Activated CD4-positive, alpha-beta T cell treated with anti-CD3 and anti-CD28 coated beads, Interleukin-2, amount 10 ng/mL, durations not matched to agents 24 days and 14 days (primary cell): ENCODE measurements around the gene FHOD3. TPM values are rescaled to one million over a fixed set of nuclear protein-coding genes. Genes with fewer than 3 reads are reported as not detected.

Experiments
- DNase-seq: peaks from one replicate; pipeline ENCODE4 v3.0.0; 2022
- H3K27ac Mint-ChIP-seq: one replicate; pipeline ENCODE4 v1.8.0; 2022; ENCODE audit warnings: mild to moderate bottlenecking, mixed read lengths
- H3K27me3 Mint-ChIP-seq: one replicate; pipeline ENCODE4 v1.8.0; 2022; ENCODE audit warnings: mixed read lengths
- H3K36me3 Mint-ChIP-seq: one replicate; pipeline ENCODE4 v1.8.0; 2022; ENCODE audit warnings: low read depth, mild to moderate bottlenecking, mixed read lengths
- H3K4me1 Mint-ChIP-seq: one replicate; pipeline ENCODE4 v1.8.0; 2021; ENCODE audit warnings: mixed read lengths
- H3K4me3 Mint-ChIP-seq: one replicate; pipeline ENCODE4 v1.8.0; 2022; ENCODE audit warnings: mild to moderate bottlenecking, moderate library complexity, mixed read lengths
- H3K9me3 Mint-ChIP-seq: one replicate; pipeline ENCODE4 v1.8.0; 2021; ENCODE audit warnings: mixed read lengths
- intact Hi-C: fragments of 100-400 bp; cut with micrococcal nuclease; formaldehyde crosslinking; loops from one replicate; pipeline ENCODE4 v1.15.1; 2023
- total RNA-seq: library from RNA; stranded (reverse); gene quantifications from 2 replicates; pipeline ENCODE4 v1.2.3, GENCODE V29; 2022

The FHOD3 gene
- total RNA-seq, 1 donor from 2014 or later = not detected

DNA sequence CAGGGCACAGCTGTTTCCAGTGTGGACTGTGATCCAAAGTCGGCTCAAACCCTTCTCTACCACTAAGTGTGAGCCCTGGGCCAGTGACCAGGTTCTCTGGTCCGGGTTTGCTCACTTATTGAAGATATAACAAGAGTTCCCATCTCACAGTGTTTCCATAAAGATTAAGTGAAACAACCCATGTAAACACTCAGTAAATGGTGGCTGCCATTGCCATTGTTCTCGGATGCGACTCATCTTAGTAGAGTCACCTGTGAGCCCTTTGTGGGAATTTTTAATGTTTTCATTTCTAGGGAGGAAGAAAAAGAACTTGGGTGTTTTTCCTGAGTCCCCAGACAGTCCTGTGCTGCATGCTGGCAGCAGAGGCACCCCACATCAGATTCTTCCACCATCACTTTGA is 477.9 kb downstream of the FHOD3 start:
- Mint-ChIP-seq H3K4me1 (peaks cover 10% of the 10 kb centered on the region), H3K9me3 (no peaks in the 10 kb centered on the region), H3K4me3 (no peak overlapping the region), H3K27ac (no peak overlapping the region), H3K27me3 (no peaks in the 10 kb centered on the region), H3K36me3 (peaks cover 8% of the 10 kb centered on the region)
- intact Hi-C loops = no loop called here
- DNase-seq = no peak

DNA sequence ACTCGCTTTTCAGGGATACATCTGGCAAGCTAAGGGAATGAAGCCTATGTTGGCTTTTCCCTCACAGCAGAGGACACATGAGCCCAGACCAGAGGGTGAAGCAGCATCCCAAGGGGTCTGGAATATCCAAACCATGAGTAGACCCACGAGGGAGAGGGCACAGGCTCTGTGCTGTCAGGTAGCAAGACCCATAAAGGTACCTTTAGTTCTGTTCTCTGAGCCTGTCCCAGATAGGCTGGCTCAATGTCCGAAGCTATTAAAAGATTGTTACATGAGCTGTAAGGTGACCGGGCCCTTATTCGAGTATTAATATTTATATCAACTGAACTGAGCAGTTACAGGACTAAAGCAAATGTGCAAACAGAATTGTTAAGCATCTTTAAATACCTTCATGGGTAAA is 479.1 kb downstream of the FHOD3 start:
- Mint-ChIP-seq H3K27ac (no peak overlapping the region), H3K4me3 (no peak overlapping the region), H3K9me3 (no peaks in the 10 kb centered on the region), H3K27me3 (no peaks in the 10 kb centered on the region), H3K36me3 (peaks cover 11% of the 10 kb centered on the region), H3K4me1 (peaks cover 2% of the 10 kb centered on the region)
- intact Hi-C loops = no loop called here
- no peak for DNase-seq

DNA sequence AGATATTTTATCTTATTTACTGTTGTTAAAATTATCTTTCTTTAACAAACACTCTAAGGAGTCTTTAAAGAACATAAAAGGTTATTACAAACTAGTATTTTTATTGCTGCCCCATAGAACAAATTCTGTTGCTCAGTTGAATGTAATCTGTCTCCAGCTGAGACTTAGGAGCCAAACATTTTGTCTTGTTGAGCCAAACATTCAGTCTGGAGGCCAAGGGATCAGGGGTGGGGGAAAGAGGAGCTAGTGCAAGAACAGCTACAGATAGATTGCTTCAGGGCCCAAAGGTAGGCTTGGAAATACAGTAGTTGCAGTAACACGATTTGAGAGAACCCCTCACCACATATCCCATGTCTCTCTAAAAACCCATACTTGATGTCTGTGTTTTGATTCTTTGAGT is 480.1 kb downstream of the FHOD3 start:
- H3K27me3 Mint-ChIP-seq = no peaks in the 10 kb centered on the region
- no peaks in the 10 kb centered on the region for H3K9me3 Mint-ChIP-seq
- intact Hi-C loops = no loop called here
- H3K27ac Mint-ChIP-seq = no peak overlapping the region
- peaks cover 11% of the 10 kb centered on the region for H3K36me3 Mint-ChIP-seq
- H3K4me3 Mint-ChIP-seq = no peak overlapping the region
- no peaks in the 10 kb centered on the region for H3K4me1 Mint-ChIP-seq
- no peak for DNase-seq

DNA sequence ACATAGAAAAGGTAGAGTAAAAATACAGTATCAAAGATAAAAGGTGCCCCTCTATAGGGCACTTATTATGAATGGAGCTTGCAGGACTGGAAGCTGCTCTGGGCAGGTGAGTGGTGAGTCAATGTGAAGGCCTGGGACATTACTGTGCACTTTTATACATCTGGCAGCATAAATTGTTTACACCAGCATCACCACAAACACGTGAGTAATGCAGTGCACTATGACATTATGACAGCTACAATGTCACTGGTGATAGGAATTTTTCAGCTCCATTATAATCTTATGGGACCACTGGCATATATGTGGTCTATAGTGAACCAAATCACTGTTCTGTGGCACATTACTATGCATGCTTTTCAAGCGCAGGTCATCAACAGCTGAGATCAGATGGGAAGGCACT is 483.2 kb downstream of the FHOD3 start:
- intact Hi-C loops = no loop called here
- Mint-ChIP-seq H3K9me3 (no peaks in the 10 kb centered on the region), H3K4me3 (no peak overlapping the region), H3K27me3 (no peaks in the 10 kb centered on the region), H3K36me3 (peaks cover 19% of the 10 kb centered on the region), H3K27ac (no peak overlapping the region), H3K4me1 (no peaks in the 10 kb centered on the region)
- no peak for DNase-seq

DNA sequence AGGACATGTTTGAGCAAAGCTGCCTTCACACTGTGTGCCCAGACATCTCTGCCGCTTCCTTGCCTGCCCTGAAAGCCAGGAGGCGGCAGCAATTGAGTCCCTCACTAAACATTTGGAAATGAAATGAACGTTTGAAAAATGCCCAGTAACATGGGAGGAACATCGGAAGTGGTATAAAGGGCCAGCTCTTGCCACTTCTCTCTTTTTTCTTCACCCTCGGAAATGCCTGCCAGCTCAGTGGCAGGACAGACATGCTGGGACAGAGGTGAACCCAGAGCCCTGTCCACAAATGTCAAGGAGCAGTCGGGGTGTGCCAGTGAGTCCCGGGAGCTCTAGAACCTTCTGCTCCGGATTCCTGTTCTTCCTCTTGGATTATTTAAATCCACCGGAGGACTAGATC is 485.2 kb downstream of the FHOD3 start:
- Mint-ChIP-seq H3K36me3 (peaks cover 23% of the 10 kb centered on the region), H3K4me1 (no peaks in the 10 kb centered on the region), H3K9me3 (no peaks in the 10 kb centered on the region), H3K4me3 (no peak overlapping the region), H3K27me3 (no peaks in the 10 kb centered on the region), H3K27ac (peak overlapping the region; percentile 7)
- intact Hi-C loops = no loop called here
- DNase-seq = no peak

DNA sequence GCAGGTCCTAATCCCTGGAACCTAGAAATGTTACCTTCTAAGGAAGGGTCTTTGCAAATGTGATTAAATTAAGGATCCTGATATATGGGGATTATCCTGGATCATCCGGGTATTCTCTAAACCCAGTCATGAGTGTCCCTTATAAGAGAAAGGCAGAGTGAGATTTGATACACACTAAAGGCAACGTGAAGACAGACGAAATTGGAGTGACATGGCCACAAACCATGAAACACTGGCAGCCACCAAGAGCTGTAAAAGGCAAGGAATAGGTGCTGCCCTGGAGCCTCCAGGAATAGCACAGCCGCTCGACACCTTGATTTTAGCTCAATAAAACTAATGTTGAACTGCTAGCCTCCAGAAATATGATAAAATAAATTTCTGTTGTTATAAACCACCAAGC is 486.3 kb downstream of the FHOD3 start:
- Mint-ChIP-seq H3K9me3 (no peaks in the 10 kb centered on the region), H3K36me3 (peaks cover 23% of the 10 kb centered on the region), H3K27ac (no peak overlapping the region), H3K27me3 (no peaks in the 10 kb centered on the region), H3K4me1 (no peaks in the 10 kb centered on the region), H3K4me3 (no peak overlapping the region)
- no peak for DNase-seq
- intact Hi-C loops = no loop called here

- intact Hi-C loops = no loop called here
- Mint-ChIP-seq H3K36me3 (peaks cover 35% of the 10 kb centered on the region), H3K9me3 (peaks cover 12% of the 10 kb centered on the region), H3K4me1 (no peaks in the 10 kb centered on the region), H3K27ac (no peak overlapping the region), H3K27me3 (no peaks in the 10 kb centered on the region), H3K4me3 (no peak overlapping the region)
- no peak for DNase-seq
Observed at GRCh38 chr18:36786686-36787085, 489.2 kb downstream of the FHOD3 start.

- Mint-ChIP-seq H3K4me3 (no peak overlapping the region), H3K27me3 (no peaks in the 10 kb centered on the region), H3K9me3 (peaks cover 12% of the 10 kb centered on the region), H3K36me3 (peaks cover 56% of the 10 kb centered on the region), H3K4me1 (no peaks in the 10 kb centered on the region), H3K27ac (no peak overlapping the region)
- intact Hi-C loops = no loop called here
- DNase-seq = no peak
Observed at GRCh38 chr18:36792634-36793283, 495.2 kb downstream of the FHOD3 start.

DNA sequence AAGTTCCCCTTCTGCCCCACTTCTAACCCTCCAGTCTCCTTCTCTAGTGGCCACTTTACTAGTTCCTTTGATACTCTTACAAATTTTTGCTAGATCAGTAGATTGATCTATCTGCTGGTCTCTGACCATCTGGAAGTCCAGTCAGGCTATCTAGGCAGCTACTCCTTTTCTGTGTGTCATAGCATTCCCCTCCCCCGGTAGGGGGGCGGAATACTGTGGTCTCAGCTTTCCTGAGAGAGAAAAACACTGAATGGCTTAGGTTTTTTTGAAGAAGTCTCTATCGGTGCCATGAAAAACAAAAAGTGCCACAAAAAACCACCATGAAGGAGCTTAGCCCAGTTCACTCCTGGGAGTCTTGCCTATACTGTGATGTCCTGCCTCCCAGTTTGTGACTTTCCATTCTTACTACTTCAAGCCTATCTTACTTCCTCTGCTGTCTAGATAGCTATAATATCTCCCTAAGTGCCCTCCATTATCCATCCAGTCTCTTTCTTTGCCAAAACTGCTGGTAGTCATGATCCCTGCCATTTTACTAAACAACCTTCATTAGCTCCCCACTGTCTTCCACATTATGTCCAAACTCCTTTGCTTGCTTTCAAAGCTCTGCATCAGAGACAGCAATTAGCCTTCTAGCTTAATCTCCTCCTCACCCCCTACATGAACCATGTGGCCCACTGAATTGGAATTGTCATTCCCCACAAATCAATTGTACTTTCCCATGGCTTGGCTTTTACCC is 501.4 kb downstream of the FHOD3 start:
- Mint-ChIP-seq H3K4me3 (no peak overlapping the region), H3K27ac (no peak overlapping the region), H3K4me1 (no peaks in the 10 kb centered on the region), H3K36me3 (peaks cover 54% of the 10 kb centered on the region), H3K27me3 (no peaks in the 10 kb centered on the region), H3K9me3 (no peaks in the 10 kb centered on the region)
- intact Hi-C loops = no loop called here
- no peak for DNase-seq

DNA sequence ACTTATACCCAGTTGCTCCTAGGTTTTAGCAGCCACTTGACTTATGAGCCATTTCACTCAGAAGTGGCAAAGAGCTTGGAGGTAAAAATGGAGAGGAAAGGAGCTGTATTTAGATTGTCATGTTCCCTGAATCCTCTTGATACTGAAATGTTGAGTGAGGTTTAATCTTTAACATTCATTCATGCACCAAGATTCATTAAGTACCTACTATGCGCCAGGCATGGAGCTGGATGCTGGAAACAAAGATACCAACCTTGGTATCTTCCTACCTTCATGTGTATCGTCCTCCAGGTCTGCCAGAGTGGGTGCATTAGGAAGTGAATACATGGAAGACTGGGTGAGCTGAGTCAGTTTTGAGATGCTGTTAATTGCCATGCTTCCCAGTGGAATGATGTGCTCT is 507.6 kb downstream of the FHOD3 start:
- H3K9me3 Mint-ChIP-seq = no peaks in the 10 kb centered on the region
- H3K27me3 Mint-ChIP-seq = no peaks in the 10 kb centered on the region
- peaks cover 4% of the 10 kb centered on the region for H3K4me1 Mint-ChIP-seq
- peaks cover 54% of the 10 kb centered on the region for H3K36me3 Mint-ChIP-seq
- intact Hi-C loops = no loop called here
- no peak overlapping the region for H3K4me3 Mint-ChIP-seq
- H3K27ac Mint-ChIP-seq = no peak overlapping the region
- no peak for DNase-seq

GRCh38 chr18:36808681-36809080 is 511.2 kb downstream of the FHOD3 start:
- Mint-ChIP-seq H3K27me3 (no peaks in the 10 kb centered on the region), H3K36me3 (peaks cover 39% of the 10 kb centered on the region)

GRCh38 chr18:36809590-36810381 is 512.3 kb downstream of the FHOD3 start:
- intact Hi-C loops = loop anchor here (1.0 kb wide), 1 partner anchor 121 kb away; no protein-coding TSS in a partner anchor
- Mint-ChIP-seq H3K27me3 (no peaks in the 10 kb centered on the region), H3K4me3 (no peak overlapping the region), H3K36me3 (peaks cover 31% of the 10 kb centered on the region), H3K27ac (no peak overlapping the region), H3K4me1 (peaks cover 9% of the 10 kb centered on the region), H3K9me3 (no peaks in the 10 kb centered on the region)
- DNase-seq = peak; percentile 82

More at GRCh38 chr18:36808681-36809080, 511.2 kb downstream of the FHOD3 start:
- intact Hi-C loops = loop anchor here (1.0 kb wide), 1 partner anchor 120 kb away; no protein-coding TSS in a partner anchor
- peaks cover 7% of the 10 kb centered on the region for H3K4me1 Mint-ChIP-seq
- no peaks in the 10 kb centered on the region for H3K9me3 Mint-ChIP-seq
- no peak overlapping the region for H3K27ac Mint-ChIP-seq
- no peak overlapping the region for H3K4me3 Mint-ChIP-seq
- DNase-seq = no peak

DNA sequence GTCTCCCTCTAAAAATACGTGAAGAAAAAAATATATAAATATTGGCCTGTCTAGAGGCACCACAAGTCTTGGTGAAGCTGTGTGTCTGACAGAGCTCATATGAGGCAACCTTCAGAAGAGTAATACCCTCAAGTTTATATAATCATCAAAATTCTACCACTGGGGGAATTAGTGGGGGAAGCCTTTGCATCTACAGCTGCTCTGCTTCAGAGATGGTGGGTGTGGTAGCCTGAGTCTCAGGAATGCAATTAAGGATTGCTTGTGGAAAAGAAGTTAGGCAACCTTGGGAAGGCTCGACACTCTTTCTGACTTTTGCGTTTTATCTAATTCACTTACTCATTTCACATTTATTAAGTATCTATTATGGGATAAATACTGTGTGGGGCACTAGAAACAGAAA is 513.9 kb downstream of the FHOD3 start:
- Mint-ChIP-seq H3K27me3 (no peaks in the 10 kb centered on the region), H3K4me3 (no peak overlapping the region), H3K4me1 (peaks cover 9% of the 10 kb centered on the region), H3K9me3 (no peaks in the 10 kb centered on the region), H3K36me3 (peaks cover 25% of the 10 kb centered on the region), H3K27ac (no peak overlapping the region)
- DNase-seq = no peak
- intact Hi-C loops = no loop called here

- Mint-ChIP-seq H3K27ac (no peak overlapping the region), H3K27me3 (no peaks in the 10 kb centered on the region), H3K9me3 (no peaks in the 10 kb centered on the region), H3K4me1 (peaks cover 9% of the 10 kb centered on the region), H3K36me3 (peaks cover 25% of the 10 kb centered on the region), H3K4me3 (no peak overlapping the region)
- intact Hi-C loops = no loop called here
- no peak for DNase-seq
Observed at GRCh38 chr18:36811955-36812354, 514.4 kb downstream of the FHOD3 start.
